ENCODE results near the gene NDUFA12.

GRCh38 chr12:94951071-94951934 lies 52.2 kb downstream of the NDUFA12 start:
- no peak for TF ChIP-seq POLR2AphosphoS2 (IDR thresholded peaks at IDR 0.05; ENCODE audit: low read length)
- TF ChIP-seq UBTF (IDR thresholded peaks at IDR 0.05; ENCODE audit: borderline replicate concordance in 1 of 2, low read depth in 2 of 2, low read length in 2 of 2), result no peak
- no peak for TF ChIP-seq FOXP4 (CRISPR knock-in tag; IDR thresholded peaks at IDR 0.05; ENCODE audit: borderline replicate concordance)
- TF ChIP-seq, protein P1, sequence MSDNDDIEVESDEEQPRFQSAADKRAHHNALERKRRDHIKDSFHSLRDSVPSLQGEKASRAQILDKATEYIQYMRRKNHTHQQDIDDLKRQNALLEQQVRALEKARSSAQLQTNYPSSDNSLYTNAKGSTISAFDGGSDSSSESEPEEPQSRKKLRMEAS (CRISPR knock-in tag; IDR thresholded peaks at IDR 0.05), result no peak
- TF ChIP-seq RCOR1 (IDR thresholded peaks at IDR 0.05; ENCODE audit: borderline replicate concordance in 1 of 2, low read depth in 2 of 2, low read length in 2 of 2), result no peak
- TF ChIP-seq FOXJ3 (CRISPR knock-in tag; IDR thresholded peaks at IDR 0.05), result 0 out of 2 replicates have a peak, but pooled peaks have one; percentile 22
